CD4-positive, alpha-beta T cell treated with Interleukin-6 for 4 hours (primary cell): Measurements from ENCODE around the gene TBC1D2.
A peak's percentile ranks its signal among the peaks of the same experiment; 100 is the strongest.

Source experiments
- DNase-seq: peaks from one replicate; pipeline ENCODE4 v3.0.0-alpha.2; 2020; ENCODE audit warnings: mixed read lengths

TBC1D2 gene

DNA sequence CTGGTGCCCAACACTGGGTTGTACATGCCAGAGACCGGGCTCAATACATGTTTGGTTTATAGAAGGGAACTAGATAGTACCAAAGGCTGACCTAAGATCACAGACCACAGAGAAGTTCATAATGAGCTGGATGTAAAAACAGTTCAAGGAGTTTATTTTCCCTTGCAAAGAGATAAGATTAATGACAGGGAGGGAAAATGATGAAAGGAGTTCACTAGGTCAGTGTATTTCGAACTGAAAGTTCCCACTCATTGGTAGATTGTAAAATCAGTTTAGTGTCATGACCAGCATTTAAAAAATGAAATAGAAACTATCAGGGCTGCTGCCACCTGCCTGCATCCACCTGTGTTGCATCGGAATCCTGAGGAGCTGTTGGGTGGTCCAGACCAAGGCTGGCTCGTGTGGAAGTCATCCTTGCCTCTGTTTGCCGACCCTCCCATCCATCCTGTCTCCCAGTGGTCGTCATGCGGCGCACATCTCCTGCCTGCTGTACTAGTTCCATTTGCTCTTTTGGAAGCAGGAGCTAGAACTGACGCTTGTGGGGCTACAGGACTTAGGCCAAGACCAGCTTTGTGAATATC is 21.1 kb downstream of the TBC1D2 start:
- no peak for DNase-seq

DNA sequence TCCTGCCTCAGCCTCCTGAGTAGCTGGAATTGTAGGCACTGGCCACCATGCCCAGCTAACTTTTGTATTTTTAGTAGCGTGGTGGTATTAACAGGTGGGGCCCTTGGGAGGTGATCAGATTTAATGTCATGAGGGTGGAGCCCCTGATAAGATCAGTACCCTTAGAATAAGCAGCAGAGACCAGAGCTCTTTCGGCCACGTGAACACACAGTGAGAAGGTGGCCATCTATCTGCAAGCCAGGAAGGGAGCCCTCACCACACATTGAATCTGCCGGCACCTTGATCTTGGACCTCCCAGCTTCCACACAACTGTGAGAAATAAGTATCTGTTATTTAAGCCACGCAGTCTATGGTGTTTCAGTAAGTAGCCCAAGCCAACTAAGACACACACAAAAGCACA is 22.5 kb downstream of the TBC1D2 start:
- no peak for DNase-seq

DNA sequence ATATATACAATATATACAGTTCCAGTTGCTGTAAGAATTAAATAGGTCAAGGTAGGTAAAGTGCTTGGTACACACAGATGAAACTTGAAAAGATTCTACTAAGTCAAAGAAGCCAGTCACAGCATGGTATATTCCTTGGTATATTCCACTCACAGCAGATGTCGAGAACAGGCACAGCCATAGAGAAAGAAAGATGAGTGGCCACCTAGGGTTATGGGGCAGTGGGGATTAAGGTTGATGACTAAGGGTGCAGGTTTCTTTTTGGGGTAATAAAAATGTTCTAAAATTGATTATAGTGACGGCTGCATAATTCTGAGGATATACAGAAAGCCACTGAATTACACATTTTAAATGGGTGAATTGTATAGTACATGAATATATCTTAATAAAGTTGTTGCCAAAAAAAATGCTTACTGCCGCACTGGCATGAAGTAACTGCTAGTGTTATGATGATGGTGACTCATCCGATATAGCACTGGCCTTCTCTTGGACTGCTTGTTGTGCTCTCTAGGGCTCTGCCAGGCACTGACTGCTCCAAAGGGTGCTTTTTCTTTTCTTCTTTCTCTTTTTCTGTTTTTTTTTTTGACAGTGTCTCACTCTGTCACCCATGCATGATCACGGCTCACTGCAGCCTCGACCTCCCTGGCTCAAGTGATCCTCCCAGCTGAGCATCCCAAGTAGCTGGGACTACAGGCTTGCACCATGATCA is 23.5 kb downstream of the TBC1D2 start:
- DNase-seq: no peak

DNA sequence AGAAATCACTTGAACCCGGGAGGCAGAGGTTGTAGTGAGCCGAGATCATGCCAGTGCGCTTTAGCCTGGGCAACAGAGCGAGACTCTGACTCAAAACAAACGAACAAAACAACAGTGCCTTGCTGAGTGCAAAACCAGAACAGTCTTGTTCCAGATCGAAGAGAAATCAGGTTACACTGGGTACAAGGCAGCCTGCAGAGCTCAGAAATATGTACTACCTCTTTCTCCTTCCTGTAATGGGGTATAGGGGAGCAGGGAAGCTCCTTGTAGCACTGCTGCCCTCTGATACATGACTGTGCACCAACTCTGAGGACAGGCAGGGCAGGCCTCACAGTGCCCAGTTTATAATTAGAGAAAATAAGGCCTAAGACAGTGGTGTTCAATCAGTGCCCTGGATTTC is 24.7 kb downstream of the TBC1D2 start:
- no peak for DNase-seq

DNA sequence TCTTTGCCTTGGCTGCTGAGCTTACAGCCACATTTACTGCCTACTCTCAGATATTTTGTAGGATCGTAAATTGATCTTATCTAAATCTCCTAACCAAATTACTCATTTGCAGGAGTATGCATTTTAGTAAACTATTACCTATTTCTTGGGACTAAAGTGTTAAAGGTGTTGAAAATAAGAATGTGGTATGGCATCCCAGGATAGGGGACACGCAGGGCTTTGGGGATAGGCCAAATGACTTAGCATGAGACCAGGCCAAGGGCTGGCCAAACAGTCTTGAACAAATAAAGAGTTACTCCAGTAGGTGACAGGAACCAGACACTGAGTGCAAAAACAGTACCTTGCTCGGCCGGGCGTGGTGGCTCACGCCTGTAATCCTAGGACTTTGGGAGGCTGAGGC is 25.1 kb downstream of the TBC1D2 start:
- DNase-seq: no peak

DNA sequence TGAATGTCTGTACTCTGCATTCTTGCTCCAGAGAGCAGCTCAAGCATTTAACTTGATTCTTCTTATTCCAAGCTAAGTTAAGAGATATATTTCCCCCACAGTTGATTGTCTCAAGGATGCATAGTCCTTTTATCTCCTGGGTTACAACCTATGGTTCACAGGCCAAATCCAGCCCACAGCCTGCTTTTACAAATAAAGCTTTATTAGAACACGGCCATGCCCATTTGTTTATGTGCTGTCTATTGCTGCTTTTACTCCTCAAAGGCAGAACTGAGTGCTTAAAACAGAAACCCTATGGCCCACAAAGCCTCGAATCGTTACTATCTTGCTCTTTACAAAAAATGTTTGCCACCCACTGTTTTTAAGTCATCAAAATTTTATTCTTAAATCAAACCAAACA is 25.8 kb downstream of the TBC1D2 start:
- no peak for DNase-seq

DNA sequence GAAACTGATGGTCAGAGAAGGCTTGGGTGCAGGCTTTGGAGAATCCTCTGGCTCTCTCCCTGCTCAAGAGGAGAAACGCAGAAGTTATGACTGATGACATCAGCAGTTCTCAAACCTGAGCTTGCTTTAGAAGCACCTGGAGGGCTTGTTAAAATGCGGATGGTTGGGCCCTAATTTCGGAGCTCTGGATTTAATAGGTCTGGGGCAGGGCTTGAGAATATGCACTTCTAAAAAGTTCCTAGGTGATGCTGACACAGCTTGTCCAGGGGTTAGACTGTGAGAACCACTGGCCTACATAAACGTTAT is 26.4 kb downstream of the TBC1D2 start:
- DNase-seq: no peak

DNA sequence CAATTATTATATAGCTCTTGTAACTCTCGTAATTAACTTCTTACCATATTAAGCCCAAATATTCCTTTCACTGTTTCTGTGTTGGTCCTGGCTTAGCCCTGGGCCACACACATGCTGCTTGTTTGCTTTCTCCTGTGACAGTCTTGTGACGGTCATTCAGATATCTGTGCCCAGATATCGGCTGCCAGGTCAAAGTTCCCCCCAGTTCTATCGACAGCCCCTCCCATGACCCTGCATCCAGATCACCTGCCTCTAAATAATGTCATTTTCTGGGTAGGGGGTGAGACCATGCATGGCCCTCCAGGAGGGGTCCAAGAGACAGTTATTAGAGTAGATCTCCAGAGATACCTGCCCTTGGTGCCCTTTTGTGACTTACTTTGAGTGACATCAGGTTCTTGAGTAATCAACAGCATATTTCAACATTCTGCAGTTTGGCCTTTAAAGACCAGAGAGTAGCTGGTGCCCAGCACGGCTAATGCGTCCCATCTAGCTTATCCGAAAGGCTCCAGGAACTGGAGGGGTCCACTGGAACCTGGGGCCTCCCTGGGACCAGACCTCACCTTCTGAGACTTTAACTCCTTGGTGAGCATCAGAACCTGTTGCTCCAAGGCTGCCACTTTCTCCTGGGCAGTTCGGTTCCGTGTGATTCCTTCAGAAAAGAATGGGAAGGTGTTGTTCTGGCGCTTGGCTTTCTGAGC is 26.9 kb downstream of the TBC1D2 start:
- no peak for DNase-seq

DNA sequence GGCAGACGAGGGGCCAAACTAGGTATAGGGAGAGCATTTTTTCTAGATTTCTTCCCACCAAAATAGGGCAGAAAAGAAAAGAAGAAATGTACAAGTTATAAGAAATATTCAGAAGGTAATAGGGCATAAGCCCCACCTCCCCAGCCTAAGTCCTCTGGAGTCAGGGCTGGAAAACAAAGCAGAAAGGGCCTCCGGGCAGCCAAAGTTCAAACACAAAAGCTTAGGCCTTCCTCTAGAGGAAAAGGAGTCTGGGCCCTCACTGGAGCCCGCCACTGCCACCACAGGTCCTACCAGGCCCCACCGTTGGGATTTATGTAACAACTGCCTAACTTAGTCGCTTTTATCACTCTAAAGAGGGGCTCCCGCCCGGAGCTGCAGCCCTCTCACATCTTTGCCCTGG is 27.6 kb downstream of the TBC1D2 start:
- DNase-seq: no peak

DNA sequence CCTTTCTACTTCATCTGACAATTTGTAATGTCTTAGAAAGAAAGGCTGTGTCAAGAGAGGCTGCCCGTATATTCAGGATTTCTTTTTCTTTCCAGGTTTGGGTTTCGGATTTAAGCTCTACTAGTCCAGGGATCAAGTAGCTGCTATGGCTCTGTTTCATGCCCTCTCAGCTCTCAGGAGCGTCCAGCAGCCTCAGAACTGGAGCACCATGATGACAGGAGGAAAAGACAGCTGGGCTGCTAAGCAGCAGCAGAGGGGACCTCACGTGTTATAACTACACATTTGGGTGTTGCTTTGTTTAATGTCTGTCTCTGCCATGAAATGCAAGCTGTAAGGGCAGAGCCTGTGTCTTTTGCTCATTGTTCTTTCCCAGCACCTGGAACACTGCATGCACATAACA is 28.5 kb downstream of the TBC1D2 start:
- no peak for DNase-seq

DNA sequence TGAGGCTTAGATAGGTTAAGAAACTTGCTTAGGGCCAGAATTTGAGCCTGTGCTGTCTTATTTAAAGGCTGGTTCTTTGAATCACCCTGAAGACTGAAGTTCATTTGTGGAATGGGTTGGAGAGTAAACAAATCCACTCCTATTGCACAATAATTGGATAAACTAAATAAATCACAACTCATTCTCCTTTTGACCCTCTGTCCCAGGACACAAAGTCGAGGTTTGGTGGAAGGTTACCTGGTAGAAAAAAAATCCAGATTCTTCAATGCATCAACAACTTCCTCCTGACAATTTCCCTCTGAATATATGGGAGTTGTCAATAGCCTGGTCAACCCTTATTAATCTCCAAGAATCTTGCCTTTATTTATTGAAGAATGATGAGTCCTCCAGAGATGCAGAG is 28.9 kb downstream of the TBC1D2 start:
- DNase-seq: no peak

DNA sequence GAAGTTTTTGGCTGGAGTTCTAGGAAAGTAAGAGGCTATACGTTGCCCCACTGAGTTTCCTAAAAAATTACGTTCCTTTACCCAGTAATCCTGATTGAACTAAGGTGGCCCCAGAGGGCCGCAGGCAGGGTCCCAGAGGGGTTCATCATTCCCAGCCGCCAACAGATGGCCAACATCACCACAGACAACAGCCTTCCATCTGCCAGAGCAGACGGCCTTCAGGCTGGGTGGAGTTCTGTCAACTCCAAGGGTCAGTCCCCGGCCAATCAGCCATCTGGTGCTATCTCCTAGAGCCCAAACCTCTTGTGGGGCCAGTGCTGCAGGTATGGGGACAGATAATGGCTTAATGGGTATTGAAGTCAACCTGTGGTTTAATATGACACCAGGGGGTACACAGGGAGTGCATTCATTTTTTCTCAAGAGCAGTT is 30.4 kb downstream of the TBC1D2 start:
- DNase-seq: no peak

DNA sequence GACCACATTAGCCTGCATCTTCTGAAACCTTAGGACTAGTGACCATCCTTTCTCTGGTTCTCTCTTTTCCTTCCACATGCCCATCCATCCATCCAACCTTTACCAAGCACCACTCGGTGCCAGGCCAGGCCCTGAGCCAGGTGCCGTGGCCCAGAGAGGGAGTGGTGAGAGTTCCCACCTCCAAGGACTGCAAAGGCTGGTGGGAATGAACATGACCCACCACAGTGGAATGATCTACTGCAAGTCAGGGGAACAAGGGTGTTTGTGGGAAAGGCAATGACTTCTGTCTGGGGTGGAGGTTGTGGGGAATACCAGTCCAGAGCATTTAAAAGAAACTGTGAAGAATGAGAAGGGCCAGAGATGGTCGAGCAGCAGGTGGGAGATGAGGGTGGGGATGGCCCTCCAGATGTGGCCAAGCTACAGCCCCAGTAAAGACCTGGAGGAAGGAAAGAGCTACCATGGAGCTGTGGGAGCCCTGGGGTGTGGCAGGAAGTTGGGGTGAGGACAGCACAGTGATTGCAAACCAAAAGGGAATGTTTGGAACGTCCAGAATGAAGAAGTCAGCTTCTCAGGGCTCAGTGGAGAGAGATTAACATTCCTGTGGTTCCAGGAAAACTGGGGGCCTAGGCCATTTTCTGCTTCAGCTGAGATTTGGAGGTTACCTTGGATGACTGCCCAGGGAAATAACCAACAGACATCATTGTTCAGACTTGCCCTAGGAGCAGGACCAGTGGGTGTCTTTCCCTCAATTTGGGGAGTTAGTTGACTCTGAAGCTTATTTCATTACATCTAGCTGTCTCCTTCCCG is 32.4 kb downstream of the TBC1D2 start:
- DNase-seq: no peak

DNA sequence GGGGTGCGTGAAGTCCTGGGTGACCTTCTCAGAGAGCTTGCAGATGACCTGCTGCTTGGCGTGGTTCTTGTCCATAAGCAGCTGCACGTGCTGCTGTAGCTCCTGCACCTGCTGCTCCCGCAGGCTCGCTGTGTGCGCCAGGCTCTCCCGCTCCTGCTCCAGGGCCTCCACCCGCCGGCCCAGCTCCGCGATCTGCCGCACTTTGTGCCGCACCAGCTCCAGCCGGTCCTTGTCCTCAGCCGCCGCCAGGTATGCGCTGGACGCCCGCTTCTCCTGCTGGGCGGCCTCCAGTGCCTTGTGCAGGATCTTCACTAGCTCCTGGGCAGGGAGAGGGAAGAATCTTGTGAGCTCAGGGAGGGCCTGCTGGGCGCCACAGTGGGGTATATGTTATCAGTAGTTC is 34.5 kb downstream of the TBC1D2 start:
- DNase-seq: no peak

DNA sequence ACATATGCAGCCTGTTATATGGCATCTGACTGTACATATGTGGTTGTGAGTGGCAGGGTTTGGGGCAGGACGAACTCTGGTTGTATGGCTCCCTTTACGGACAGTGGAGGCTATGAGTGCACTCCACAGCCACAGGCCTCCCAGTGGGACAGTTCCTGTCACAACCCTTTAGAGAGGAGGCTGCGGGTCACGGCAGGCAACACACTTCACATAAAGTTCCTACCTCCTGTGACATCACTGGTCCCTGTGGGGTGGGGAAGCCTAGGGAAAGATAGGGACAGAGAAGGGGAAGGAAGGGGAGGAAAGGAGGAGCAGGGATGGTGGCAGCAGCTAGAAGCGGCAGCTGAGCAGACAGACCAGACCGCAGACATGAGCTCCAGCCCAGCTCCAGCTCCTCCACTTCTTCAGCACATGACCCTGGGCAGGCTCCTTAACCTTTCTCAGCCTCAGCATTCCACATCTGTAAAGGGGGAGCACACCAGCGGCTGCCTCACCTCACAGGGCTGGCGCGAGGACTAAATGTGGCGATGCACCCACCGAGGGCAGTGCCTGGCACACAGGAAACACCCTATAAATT is 35.6 kb downstream of the TBC1D2 start:
- DNase-seq: no peak

DNA sequence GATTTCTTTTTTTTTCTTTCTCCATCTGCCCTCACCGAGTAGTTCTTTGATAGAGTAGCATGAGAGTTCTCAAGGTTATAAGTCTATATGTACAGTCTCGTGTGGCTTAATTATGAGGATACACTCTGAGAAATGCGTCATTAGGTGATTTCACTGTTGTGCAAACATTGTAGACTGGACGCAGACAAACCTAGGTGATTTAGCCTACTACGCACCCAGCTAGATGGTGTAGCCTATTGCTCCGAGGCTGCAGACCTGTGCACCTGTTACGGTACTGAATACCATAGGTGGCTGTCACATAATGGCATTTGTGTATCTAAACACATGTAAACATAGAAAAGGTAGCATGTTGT is 36.1 kb downstream of the TBC1D2 start:
- DNase-seq: no peak

DNA sequence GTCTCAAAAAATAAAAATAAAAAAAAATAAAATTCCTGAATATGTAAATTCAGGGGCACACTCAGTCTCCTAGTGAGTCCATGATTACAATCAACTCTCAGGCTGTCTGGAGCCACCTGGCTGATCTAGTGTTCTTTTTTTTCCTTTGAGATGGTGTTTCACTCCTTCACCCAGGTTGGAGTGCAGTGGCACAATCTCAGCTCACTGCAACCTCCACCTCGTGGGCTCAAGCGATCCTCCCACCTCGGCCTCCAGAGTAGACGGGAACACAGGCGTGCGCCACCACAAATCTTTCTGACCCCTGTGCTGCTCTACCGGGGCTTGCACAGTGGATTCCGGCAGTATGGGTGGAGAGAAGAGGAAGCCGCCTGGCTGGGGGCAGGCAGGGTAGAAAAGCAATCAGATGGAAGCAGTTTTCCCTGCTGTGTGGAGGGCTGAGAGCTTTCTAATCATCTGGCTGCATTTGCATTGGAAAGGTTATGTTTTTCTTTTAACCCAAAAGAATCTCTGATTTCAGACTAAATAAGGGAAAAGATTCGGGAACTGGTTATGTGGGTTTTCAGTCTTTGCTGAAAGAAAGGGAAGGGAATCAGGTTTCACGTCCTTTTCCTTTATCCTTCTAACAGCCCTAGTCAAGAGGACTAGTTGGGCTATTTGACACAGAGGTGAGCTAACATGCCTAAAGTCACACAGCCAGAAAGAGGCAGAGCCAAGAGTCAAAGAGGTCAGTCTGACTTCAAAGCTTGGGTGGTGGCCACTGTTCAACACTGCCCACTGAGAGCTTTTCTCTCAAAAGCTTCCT is 36.7 kb downstream of the TBC1D2 start:
- no peak for DNase-seq

DNA sequence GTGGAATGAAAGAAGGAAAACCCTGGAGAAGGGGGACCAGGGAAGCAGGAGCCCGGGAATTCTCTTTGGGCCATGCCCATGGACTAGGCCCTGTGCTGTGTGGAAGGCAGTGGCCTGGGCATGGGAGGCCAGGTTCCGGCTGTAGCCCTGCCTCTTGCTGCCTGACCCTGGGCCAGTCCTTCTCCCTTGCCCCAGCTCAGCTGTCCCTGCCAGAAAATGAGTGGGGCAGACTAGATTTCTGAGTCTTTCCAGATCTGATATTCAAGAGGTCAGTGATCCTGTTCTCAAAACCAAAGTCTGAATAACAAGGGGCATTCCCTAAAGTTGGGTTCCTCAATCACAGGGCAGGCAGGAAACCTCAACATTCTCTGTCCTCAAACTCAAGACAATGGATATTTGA is 38.2 kb downstream of the TBC1D2 start:
- DNase-seq: no peak

DNA sequence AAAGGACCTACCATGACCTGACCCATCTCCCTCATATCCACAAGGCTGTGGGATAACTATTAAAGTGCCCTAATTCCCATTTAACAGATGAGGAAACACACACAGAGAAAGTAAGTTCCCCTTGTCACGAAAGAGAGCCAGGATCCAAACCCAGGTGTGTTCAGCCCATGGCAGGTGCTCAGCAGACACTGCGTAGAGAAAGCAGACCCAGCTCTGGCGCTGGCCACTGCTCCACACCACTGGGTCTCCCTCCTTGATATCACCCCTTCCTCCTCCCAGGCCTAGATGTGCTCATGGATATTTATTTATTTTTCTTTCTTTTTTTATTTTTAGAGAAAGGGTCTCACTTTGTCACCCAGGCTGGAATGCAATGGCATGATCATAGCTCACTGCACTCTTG is 39.1 kb downstream of the TBC1D2 start:
- no peak for DNase-seq

DNA sequence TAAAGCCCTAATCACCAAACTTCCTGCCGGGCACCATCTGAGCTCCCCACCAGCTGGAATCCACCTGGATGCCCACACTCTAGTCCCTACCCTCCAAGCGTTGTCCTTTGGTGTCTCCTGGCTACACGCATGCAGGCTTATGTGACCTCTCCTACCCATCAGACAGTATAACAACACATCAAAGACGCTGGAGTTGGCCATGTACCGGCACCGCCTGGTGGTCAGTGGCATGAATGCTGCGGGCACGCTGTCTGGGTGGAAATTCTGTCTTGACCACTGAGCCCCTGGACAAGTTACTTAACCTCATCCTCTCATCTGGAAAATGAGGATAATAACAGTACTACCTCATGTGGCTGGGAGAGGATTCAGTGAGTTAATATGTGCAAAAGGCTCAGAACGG is 39.6 kb downstream of the TBC1D2 start:
- DNase-seq: peak; percentile 35

DNA sequence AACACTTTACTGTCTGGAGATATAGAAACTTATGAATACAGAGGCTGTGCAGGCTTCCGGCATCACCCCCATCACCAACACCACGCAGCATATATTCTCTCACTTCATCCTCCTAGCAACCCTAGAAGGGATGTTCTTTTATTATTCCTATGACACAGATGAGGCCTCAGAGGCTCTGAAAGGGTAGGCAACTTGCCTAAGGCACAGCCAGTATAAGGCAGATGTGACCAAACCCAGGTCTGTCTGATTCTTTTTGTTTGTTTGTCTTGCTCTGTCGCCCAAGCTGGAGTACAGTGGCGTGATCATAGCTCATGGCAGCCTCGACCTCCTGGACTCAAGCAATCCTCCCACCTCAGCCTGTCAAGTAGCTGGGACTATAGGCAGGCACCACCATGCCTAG is 40.2 kb downstream of the TBC1D2 start:
- no peak for DNase-seq

DNA sequence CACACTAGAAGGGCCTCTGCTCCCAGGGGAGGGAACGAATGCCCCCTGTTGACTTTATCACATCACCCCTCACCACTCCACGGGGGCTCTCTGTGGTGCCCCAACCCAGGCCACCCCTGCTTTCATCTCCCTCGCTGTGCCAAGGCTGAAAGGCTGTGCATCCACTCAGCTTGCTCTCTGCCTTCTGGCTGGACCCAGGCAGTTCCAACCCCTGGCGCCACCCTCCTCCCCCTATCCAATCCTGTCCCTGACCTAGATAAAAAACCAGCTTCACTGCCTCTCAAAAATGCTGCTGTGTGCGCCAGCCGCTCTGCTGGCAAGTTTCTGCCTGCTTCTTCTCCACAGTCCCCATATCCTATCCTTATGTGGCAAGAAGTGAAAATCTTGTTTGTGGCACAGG is 40.6 kb downstream of the TBC1D2 start:
- no peak for DNase-seq

DNA sequence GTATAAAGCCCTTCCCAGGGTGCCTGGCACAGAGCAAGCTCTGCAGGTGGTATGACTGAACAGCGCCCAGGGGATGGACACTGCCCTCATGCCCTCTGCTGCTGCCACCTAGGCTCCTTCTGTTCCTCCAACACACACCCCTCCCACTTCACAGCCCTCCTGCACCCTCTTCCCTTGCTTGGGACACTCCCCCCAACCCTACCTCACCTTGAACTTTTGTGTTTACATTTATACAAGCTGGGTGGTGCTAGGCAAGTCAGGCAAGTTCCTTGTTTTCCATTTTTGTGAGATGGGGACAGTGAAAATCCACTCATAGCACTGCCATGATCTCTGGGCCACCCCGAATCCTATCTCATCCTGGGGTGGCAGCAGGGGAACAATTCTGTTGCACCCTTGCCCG is 44.2 kb downstream of the TBC1D2 start:
- DNase-seq: no peak
